CD4-positive, alpha-beta T cell treated with Interferon alpha-2 for 1 hour (primary cell): ENCODE results near the gene NR2F1.

Source experiments
- DNase-seq, 2 donors: peaks; one replicate each; pipeline ENCODE4 v3.0.0-alpha.2; 2020 to 2022

Gene NR2F1

DNA sequence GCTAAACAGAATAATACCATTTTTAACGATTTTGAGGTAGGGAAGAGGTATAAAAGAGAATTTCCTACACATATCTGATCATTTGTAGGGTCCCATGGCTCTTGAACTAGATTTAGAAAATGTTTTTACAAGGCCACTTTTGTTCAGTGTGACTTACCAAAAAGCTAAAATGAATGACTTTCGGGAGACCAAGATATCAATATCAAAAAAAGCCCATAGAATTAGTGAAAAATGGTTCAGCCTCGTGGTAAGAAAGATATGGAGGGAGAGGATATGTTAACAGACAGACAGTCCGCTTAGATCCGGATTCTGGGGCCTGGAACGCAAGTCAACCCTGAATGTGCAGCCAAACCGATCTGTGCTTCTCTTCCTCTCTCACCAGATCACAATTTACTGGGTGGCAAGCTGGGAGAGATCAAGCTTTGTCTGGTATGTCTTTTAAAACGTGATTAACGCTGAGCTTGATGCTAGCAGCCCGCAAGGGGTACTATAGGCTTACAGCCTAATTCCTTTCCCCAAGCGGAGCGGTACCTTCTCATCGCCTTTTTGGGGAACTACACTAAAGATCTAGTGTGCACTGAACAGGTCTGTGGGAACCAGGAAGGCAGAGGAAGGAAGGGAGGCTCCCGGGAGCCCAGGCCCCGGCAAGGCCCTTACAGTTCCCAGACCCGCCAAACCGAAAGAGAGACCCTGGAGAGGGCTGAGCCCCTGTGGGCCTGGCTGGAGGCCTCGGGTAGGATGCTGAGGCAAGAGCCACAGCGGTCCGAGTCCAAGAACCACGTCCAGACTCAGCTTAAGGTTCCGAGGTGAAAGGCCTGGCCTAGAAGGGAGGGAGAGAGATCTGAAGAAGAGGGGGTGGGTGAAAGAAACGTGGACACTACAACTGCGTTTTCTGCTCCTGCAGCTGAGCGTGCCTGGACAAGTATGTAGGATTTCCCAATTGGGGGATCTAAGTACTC, 4.9 kb upstream of the NR2F1 start:
- no peak for DNase-seq

- no peak for DNase-seq
These were observed 4.0 kb upstream of the NR2F1 start for GRCh38 chr5:93578813-93579691.

DNA sequence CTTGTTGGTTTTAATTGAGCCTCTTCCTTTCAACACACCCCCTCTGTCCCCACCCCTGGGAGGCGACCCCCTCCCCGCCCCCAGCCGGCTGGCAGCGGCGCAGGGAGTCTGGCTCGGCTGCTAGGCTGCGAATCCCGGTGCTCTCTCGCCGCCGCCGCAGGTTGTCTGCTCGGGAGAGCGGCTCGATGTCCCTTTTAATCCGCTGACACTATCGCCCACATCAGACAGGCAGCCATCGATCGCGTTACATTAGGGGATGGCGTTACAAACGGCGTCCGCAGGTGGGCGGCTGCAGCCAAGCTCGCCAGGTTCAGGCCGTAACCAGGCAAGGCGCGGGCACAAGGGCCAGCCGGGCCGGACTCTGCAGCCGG, 3.3 kb upstream of the NR2F1 start:
- no peak for DNase-seq

DNA sequence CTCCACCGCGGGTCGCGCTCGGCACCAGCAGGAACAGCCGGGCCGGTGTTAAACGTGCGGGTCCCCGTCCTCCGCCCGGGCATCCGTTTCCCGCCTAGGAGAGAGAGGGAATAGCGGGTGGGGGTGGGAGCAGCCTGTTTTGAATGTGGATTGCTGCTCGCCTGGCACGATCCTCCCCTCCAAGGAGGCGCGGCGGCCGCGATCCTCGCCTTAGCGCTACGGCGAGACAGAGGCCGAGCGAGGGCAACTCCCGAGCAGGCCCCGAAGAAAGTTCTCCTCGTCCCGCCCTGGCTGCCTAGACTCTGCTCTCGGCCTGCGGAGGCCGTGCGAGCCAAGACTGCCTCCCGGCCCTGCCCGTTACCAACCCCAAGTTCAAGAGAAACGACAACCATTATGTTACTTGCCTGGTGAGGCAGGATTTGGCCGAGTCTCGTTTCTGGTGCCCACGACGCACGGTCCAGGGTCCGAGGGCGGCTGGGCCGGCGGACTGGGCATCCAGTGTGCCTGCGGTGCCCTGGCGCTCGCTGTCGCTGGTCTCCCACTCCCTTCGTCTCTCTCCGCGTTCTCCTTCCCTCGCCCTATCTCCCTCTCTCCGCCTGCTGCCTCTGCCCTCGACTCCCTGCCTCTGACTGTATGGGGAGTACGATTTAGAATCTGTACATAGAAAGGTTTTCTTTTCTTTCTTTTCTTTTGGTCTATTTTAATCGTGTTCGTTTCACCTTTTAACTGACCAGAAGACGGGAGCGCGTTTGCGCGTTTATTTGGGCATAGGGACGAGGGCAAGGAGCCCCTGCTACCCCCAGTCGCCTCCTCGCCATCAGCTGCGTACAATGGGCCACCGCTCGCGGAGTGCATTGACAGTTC, 2.7 kb upstream of the NR2F1 start:
- DNase-seq, result no peak

DNA sequence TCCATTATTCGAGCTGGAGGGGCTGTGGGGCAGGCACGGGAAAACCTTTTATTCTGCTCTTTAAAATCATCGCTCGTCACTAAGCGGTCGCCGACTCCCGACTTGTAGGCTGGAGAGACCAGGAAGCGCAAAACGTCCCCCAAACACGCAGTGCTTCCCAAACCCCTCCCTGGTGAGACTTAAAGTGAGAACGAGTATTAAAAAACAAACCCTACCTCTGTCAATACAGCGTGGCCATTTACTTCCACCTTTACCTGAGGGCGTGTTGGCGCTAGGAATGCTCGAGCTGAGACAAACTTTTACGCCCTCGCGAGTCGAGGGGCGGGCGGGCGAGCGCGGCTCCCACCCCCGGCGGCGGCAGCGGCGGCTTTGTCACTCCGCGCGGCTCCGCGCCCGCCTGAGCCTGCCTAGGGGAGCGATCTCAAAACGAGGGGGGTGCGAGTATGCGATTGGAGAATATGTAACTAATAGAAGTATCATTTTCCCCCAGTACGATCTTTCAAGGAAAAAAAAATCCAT, 2.0 kb upstream of the NR2F1 start, which contains the start of gene NR2F1-AS1:
Gene NR2F1-AS1 (minus strand): TSS at position 293 of the 519 bp plus-strand sequence.
- DNase-seq, result no peak

DNA sequence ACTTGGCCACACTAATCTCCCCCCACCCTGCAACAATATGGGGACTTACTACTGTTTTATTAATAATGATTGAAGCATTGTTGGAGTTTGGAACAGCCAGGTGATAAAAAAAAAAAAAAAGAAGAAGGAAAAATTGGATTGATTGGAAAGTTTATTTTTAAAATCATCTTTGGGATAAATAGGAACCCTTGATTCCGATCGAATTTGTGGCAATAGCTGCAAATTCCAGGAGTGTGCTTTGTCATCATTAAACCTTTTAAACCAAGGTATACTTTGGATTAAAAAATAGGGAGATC, 907 bp upstream of the NR2F1 start:
- DNase-seq, result no peak

GRCh38 chr5:93583439-93583767, 381 bp downstream of the NR2F1 start:
- DNase-seq, result no peak

- peak in 1 of 2 donors; percentile 44 for DNase-seq
These were observed 960 bp downstream of the NR2F1 start for GRCh38 chr5:93583768-93584595.

DNA sequence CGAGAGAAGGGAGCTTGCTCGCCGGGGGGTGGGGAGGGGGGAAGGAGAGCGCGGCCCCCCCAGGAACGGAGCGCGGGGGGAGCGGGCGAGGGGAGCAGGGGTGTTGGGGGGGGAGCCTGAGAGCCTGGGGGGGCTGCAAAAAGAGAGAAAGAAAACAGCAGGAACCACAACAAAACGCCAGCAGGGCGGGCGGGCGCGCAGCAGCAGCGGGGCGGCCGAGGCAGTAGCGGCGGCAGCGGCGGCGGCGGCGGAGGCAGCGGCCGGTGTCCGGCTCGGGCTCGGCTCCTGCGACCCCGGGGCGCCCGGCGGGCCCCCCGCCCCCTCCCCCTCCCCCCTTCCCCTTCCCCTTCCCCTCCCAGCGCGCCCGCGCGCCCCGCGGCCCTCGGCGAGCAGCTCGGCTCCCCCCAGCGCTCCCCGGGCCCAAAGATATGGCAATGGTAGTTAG, 1.6 kb downstream of the NR2F1 start:
- DNase-seq, result no peak

DNA sequence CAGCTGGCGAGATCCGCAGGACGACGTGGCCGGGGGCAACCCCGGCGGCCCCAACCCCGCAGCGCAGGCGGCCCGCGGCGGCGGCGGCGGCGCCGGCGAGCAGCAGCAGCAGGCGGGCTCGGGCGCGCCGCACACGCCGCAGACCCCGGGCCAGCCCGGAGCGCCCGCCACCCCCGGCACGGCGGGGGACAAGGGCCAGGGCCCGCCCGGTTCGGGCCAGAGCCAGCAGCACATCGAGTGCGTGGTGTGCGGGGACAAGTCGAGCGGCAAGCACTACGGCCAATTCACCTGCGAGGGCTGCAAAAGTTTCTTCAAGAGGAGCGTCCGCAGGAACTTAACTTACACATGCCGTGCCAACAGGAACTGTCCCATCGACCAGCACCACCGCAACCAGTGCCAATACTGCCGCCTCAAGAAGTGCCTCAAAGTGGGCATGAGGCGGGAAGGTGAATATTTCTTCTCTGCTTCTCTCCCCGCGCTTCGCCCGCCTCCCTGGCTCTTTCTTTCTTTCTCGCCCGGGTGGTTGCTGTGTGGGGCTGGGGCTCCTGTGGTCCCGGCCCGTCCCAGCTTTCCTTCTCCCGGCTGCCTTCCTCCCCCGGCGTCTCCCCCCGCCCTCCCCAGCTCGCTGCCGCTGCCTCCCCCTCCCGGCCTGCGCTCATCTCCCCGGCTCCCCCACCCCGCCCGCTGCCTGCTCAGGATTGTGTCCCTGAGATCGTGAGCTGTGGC, 2.2 kb downstream of the NR2F1 start:
- DNase-seq, result no peak

- no peak for DNase-seq
These were observed 2.9 kb downstream of the NR2F1 start for GRCh38 chr5:93585767-93586385.

DNA sequence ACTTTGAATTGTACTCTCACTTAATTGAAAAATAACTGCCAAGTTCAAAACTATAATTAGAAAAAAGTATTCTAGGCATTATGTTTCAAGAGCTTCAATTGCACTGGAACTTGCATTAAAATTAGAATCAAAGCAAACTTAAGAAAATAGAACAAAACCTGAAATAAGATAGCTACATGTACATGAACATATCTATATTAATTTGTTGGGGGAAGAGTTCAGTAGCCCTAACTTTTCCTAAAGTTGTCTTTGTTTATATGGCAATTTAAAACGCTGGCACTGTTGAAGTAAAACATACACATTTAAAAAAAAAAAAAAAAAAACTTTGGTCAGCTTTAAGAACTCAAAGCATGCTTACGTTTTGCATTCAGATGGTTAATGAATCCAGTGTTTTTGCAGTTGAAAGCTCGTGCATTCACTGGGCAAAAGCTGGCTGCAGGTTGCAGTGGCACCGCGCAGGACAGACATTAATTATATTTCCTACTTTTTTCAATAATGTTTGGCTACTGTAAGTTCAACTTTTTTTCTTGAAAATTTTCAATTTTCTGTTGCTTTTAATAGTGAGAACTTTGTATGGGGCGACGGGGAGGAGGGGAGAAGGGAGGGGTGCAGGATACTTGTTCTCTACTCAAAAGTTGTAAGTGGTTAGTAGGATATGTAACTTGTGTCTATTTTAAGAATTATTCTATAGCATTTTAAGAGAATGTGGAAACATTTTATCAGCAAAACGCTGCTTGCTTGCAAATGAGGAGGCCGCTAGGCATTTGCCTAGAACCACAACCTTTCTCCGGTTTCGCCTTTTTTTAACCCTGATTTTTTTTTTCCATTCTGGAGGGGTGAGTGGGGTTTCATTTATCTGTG, 3.9 kb downstream of the NR2F1 start:
- no peak for DNase-seq

DNA sequence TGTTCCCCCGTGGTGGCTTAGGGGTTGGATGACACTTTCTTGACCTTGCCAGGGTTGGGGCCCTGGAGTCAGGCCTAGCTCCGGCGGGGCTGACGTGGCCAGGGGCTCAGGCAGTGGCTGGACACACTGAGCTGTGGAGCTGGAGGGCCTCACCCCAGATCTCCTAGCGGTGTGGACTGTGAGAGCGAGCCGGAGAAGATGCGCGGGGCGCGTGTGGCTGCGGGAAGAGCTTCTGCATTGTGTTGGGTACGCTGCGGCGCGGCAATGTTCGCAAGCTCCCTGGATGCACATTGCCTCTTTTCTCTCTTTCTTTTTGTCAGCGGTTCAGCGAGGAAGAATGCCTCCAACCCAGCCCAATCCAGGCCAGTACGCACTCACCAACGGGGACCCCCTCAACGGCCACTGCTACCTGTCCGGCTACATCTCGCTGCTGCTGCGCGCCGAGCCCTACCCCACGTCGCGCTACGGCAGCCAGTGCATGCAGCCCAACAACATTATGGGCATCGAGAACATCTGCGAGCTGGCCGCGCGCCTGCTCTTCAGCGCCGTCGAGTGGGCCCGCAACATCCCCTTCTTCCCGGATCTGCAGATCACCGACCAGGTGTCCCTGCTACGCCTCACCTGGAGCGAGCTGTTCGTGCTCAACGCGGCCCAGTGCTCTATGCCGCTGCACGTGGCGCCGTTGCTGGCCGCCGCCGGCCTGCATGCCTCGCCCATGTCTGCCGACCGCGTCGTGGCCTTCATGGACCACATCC, 4.8 kb downstream of the NR2F1 start:
- DNase-seq, result no peak

GRCh38 chr5:93588352-93589151, 5.5 kb downstream of the NR2F1 start:
- DNase-seq, result no peak

DNA sequence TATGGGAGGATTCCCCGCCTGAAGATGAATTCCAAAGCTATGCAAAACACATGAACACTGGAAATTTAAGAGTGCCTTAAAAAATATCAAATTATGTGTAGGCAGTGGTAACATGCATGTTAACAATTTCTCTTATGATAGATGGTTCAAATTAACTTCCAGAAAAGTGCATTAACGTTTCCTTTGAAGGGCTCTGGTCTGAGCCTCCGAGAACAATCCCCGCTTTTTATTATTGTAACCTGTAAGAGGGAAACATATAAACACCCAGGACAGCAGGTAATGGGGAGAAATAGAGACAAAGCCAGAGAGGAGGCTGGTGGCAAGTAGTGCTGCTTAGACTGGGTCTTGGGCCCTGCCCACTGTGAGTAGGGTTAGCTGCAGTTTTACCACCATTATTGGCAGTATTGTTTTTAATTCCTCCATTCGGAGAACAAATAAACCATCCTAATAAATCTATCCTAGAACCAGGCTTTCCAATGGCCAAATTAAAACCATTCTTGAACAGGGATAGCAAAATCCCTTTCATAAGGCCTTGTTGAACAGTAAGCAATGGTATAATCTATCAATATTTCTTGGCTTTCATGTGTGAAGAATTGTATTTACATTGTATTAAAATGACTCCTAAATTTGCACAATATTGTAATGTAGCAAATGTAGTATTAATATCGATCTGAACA, 6.3 kb downstream of the NR2F1 start:
- DNase-seq, result no peak

- no peak for DNase-seq
These were observed 6.8 kb downstream of the NR2F1 start for GRCh38 chr5:93589829-93590215.

GRCh38 chr5:93590493-93590892, 7.5 kb downstream of the NR2F1 start:
- DNase-seq, result no peak
